ENCODE results near the gene PRCC. TPM values are rescaled to one million over a fixed set of nuclear protein-coding genes. Genes with fewer than 3 reads are reported as not detected.

Gene PRCC, protein sequence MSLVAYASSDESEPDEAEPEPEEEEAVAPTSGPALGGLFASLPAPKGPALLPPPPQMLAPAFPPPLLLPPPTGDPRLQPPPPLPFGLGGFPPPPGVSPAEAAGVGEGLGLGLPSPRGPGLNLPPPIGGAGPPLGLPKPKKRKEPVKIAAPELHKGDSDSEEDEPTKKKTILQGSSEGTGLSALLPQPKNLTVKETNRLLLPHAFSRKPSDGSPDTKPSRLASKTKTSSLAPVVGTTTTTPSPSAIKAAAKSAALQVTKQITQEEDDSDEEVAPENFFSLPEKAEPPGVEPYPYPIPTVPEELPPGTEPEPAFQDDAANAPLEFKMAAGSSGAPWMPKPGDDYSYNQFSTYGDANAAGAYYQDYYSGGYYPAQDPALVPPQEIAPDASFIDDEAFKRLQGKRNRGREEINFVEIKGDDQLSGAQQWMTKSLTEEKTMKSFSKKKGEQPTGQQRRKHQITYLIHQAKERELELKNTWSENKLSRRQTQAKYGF
- 35.0 and 45.1 TPM in 2 replicates for total RNA-seq

DNA sequence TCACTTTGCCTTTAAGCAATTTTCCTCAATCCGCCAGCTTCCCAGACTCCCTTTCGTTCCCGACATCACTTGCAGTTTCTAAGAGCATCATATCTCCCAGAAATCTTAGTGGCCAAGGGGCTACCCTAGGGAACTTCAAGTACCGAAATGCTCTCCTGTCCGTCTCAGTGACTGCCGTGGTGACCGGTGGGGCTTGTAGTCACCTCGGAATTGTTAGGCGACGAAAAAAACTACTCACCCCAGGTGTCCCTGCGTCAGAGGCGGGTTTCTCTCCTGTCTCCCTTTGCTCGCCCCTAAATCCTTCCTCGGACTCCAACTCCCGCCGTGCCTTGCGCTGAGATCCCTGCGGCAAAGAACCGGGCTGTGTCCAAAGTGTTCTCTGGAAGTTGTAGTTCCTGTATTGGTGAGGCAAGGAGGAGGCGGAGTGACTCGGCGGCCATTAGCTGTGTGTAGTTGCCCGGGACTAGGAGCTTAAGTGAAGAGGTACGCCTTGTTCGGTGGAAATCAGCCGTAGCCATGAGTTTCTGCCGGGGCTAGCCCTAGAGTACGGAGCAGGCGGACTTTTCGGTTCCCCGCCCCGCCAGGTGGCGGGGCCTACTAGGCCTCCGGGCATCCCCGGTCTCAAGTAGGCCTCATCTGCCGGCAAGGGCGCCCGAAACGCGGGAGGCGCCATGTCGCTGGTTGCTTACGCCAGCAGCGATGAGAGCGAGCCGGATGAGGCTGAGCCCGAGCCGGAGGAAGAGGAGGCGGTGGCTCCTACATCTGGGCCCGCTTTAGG lies at the start of gene PRCC:
Gene PRCC (plus strand): TSS at position 435 of the 778 bp plus-strand sequence. CDS start 237 bp downstream, at position 672.

DNA sequence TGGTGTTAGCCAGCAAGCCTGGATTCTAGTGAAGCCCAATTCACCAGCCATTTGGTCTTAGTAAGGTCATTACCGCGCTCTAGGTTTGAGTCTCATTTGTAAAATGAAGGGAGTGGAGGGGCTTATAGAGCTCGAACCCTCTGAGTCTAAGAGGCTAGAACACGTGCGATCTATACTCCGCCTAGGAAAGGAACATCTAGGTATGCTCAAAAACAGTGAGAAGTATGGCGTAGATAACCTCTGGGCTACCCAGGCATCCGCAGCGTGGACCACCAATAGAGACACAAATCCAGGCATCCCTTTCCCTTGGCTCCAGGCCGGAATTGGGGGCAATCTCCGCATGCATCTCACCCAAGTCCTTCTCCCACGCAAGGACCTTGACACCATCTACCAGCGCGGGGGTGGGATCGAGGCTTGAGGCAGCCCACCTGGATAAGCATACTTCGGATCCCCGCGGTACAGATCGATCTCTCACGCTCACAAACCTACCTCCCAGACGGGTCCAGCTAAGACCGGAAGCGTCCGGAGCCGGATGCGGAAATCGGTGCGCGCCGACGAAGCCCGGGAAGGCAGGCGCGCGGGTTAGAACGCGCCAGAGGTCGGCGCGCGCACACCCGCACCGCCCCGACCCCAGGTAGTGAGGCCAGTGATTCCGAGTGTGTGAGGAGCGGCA lies 39.3 kb upstream of the PRCC start, which contains the start of gene METTL25B:
Gene METTL25B (plus strand): TSS at position 544 of the 673 bp plus-strand sequence. CDS start 636 bp downstream, outside the sequence.

DNA sequence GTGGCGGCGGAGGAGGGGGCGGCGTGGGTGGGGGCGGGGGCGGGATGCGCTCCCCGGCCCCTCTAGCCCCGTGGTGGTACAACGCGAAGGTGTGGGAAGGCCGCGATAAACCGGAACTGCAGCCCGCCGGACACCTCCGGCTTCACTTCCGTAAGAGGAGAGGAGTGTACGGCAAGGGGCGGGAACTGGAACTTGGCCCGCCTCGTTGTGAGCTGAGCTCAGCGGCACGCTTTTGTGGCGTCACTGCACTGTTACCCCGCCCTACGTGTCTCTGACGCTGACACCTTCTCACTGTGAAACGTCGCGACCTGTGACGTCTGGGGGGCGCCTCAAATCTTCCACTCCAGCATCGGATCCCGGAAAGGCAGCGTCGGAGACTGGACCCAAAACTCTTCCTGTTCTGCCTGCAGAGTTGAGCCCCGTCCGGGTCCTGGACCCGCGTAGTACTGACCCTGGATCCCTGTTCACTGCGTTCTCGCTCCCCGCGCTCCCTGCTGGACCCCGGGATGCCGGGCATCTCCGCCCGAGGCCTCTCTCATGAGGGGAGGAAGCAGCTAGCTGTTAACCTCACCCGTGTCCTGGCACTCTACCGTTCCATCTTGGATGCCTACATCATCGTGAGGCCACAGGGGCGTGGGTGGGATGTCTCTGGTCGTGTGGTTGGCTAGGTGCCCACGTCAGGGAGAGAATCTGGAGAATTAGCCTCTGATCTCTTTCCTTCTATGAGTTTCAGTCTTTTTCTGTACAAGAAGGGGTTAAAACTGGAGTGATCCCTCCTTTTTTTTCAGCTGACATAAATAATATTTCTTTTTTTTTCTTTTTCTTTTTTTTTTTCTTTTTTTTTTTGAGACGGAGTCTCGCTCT lies 38.5 kb upstream of the PRCC start, which contains the start of gene ISG20L2:
Gene ISG20L2 (minus strand): TSS at position 168 of the 864 bp plus-strand sequence. CDS start 1,114 bp downstream, outside the sequence.

DNA sequence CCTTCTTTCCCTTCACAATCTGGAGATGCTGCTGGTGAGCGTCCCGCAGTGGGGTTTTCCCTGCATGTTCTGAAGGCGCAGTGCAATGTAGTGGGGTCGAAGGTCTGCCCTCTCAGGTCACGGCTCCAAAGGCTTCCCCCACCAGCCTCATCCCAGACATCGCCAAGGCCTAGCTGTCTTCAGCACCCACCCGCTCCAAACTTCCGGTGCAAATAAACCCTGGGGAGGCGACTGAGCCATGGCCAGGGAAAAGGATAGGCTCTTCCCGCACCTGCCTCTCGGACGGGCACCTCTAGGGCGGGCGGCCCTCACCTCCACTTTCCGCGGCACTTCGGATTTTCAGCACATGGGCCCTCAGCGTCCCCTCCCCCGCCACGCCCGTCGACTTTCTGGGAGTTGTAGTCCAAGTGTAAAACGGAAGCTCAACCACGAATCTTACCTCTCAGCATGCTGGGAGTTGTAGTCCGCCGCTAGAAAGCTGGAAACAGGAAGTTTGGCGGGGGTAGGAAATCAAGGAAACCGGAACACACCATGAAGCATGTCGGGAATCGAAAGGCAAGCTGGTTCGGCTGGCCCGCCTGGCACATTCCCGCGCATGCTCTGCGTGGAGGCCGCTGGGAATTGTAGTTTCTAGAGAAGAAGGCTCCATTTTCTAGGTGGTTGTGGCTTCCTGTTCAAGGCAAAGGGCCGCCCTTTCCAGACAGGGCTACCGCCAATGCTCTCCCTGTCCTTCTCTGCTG lies 26.4 kb upstream of the PRCC start, which contains the start of gene MRPL24:
Gene MRPL24 (minus strand): TSS at position 348 of the 740 bp plus-strand sequence. CDS start 2,384 bp downstream, outside the sequence.

DNA sequence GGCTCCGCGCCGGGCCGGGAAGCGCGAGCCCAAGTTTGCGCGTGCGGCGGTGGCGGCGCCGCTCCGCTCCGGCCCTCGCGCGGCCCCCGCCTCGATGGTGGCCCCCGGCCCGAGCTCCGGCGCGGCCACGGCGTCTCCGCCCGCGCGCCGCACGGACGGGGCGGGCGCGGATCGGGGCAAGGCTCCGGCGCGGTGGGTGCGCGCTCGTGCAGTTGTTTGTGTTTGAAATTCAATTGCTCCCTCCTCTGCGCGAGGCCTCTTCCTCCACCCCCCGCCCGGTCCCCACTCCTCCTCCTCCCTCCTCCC lies 15.9 kb upstream of the PRCC start, which contains the start of gene HDGF:
Gene HDGF (minus strand): TSS at position 225 of the 306 bp plus-strand sequence. CDS start 246 bp downstream, outside the sequence.

DNA sequence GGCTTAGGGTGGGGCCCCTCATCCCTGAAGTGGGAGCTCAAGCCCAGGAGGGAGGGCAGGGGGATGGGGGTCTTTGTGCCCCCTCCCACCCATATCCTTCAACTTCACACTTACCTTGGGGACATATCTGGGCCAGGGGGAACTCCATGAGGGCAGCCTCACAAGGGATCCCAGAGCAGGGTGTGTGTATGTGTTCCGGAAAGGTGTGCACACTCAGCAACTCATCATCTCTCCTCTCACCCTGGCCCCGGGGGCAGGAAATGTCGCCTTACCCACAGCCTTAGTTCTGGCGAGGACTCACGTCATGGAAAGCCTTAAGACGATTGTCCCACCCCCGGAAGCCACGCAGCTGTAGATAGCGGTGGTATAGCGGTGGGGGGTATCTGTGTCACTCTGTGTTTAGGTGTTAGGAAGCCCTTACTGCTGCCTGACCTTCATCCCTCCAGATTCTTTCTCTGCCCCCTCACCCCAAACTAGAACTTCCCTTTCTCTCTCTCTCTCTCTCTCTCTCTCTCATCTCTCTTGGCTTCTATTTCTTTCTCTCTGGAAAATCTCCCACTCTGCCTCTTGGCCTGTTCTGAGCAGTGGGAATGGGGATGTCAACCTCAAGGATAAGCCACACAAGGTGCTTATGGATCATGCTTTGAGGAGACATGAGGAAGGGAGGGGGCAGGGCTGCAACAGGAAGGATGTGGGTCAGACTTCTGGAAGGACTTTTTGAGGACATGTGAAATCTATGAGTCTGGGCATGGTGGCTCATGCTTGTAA lies 49.4 kb downstream of the PRCC start, which contains the start of gene SH2D2A:
Gene SH2D2A (minus strand): TSS at position 288 of the 768 bp plus-strand sequence. CDS start 140 bp downstream, at position 148.

Other genes starting within 250 kb of the PRCC start
- 33.7 and 39.4 TPM in 2 replicates for gene IQGAP3, start 195.0 kb upstream of the PRCC start, total RNA-seq
- not detected in 2 replicates for gene TTC24, start 187.8 kb upstream of the PRCC start, total RNA-seq
- 70.9 and 72.1 TPM in 2 replicates for gene NAXE, start 175.8 kb upstream of the PRCC start, total RNA-seq
- gene GPATCH4, start 166.1 kb upstream of the PRCC start, total RNA-seq: 14.9 and 25.1 TPM in 2 replicates
- gene HAPLN2, start 148.1 kb upstream of the PRCC start, total RNA-seq: not detected in 2 replicates
- gene BCAN, start 125.4 kb upstream of the PRCC start, total RNA-seq: not detected in 2 replicates
- 360 and 381 TPM in 2 replicates for gene NES, start 90.1 kb upstream of the PRCC start, total RNA-seq
- gene CRABP2, start 62.0 kb upstream of the PRCC start, total RNA-seq: 0.13 and 0.15 TPM in 2 replicates
- gene METTL25B, start 39.1 kb upstream of the PRCC start, total RNA-seq: 8.5 and 9.9 TPM in 2 replicates
- 13.1 and 17.9 TPM in 2 replicates for gene ISG20L2, start 38.8 kb upstream of the PRCC start, total RNA-seq
- gene MRPL24, start 26.4 kb upstream of the PRCC start, total RNA-seq: 72.9 and 112 TPM in 2 replicates
- gene HDGF, start 15.9 kb upstream of the PRCC start, total RNA-seq: 232 and 273 TPM in 2 replicates
- gene SH2D2A, start 49.3 kb downstream of the PRCC start, total RNA-seq: 0.33 and 0.98 TPM in 2 replicates
- not detected in 2 replicates for gene INSRR, start 91.6 kb downstream of the PRCC start, total RNA-seq
- not detected in 2 replicates for gene NTRK1, start 93.3 kb downstream of the PRCC start, total RNA-seq
- gene PEAR1, start 126.2 kb downstream of the PRCC start, total RNA-seq: 46.7 and 49.8 TPM in 2 replicates
- gene LRRC71, start 153.1 kb downstream of the PRCC start, total RNA-seq: 0.34 TPM in 1 of 2 replicates, not detected in the other